Measurements from ENCODE around the gene CCDC194. TPM values are rescaled to one million over a fixed set of nuclear protein-coding genes. Genes with fewer than 3 reads are reported as not detected.

The CCDC194 gene
- total and polyA plus RNA-seq, 2 experiments from 2014 or later = not detected

- H2AFZ ChIP-seq = no peak overlapping the region
- no peaks in the 10 kb centered on the region for H3K36me3 ChIP-seq (replicated peaks; ENCODE audit: insufficient read depth, low read depth)
- H3K4me3 ChIP-seq = no peak overlapping the region
- peak; percentile 78 for DNase-seq (ENCODE audit: low spot score)
- H3K27ac ChIP-seq = no peak overlapping the region
- no peaks in the 10 kb centered on the region for H3K4me1 ChIP-seq (ENCODE audit: insufficient read depth)
- WGBS (ENCODE audit: low lambda C conversion rate, missing lambda C conversion rate) = 58% methylated on average over 17 of the region's 20 CpGs
- no peak overlapping the region for H3K4me2 ChIP-seq
- no peaks in the 10 kb centered on the region for H3K9me2 ChIP-seq (replicated peaks; ENCODE audit: insufficient read depth)
- peaks cover 9% of the 10 kb centered on the region for H3K27me3 ChIP-seq
- no peaks in the 10 kb centered on the region for H3K79me2 ChIP-seq
- H4K20me1 ChIP-seq (ENCODE audit: insufficient read depth, poor library complexity, severe bottlenecking) = no peaks in the 10 kb centered on the region
- H3K9me3 ChIP-seq (ENCODE audit: low read depth) = no peaks in the 10 kb centered on the region
- TF ChIP-seq CTCF (IDR thresholded peaks at IDR 0.05; ENCODE audit: poor library complexity) = peak; percentile 66
- no peak for TF ChIP-seq EZH2 (IDR thresholded peaks at IDR 0.05; ENCODE audit: borderline replicate concordance)
- no peak for TF ChIP-seq EZH2phosphoT487 (IDR thresholded peaks at IDR 0.05; ENCODE audit: low read depth, severe bottlenecking, unreplicated experiment)
Observed at GRCh38 chr19:17385878-17386611, 8.0 kb downstream of the CCDC194 start.

GRCh38 chr19:17380426-17381138 lies 13.4 kb downstream of the CCDC194 start:
- H3K27ac ChIP-seq = no peak overlapping the region
- no peaks in the 10 kb centered on the region for H3K9me2 ChIP-seq (replicated peaks; ENCODE audit: insufficient read depth)
- H3K4me1 ChIP-seq (ENCODE audit: insufficient read depth) = no peaks in the 10 kb centered on the region
- no peak for TF ChIP-seq EZH2phosphoT487 (IDR thresholded peaks at IDR 0.05; ENCODE audit: low read depth, severe bottlenecking, unreplicated experiment)
- no peak for TF ChIP-seq CTCF (IDR thresholded peaks at IDR 0.05; ENCODE audit: poor library complexity)
- no peak for TF ChIP-seq EZH2 (IDR thresholded peaks at IDR 0.05; ENCODE audit: borderline replicate concordance)
- no peaks in the 10 kb centered on the region for H3K36me3 ChIP-seq (replicated peaks; ENCODE audit: insufficient read depth, low read depth)
- no peak for DNase-seq (ENCODE audit: low spot score)
- H3K9me3 ChIP-seq (ENCODE audit: low read depth) = no peaks in the 10 kb centered on the region
- H3K4me3 ChIP-seq = no peak overlapping the region
- H2AFZ ChIP-seq = no peak overlapping the region
- no peaks in the 10 kb centered on the region for H4K20me1 ChIP-seq (ENCODE audit: insufficient read depth, poor library complexity, severe bottlenecking)
- no peak overlapping the region for H3K4me2 ChIP-seq
- no peaks in the 10 kb centered on the region for H3K27me3 ChIP-seq
- 96% methylated on average over 5 of the region's 5 CpGs for WGBS (ENCODE audit: low lambda C conversion rate, missing lambda C conversion rate)
- H3K79me2 ChIP-seq = no peaks in the 10 kb centered on the region

GRCh38 chr19:17379221-17379631 lies 14.8 kb downstream of the CCDC194 start:
- Histone ChIP-seq H3K36me3 (replicated peaks; ENCODE audit: insufficient read depth, low read depth) (no peaks in the 10 kb centered on the region), H2AFZ (no peak overlapping the region)
- TF ChIP-seq EZH2 (IDR thresholded peaks at IDR 0.05; ENCODE audit: borderline replicate concordance) (no peak), CTCF (IDR thresholded peaks at IDR 0.05; ENCODE audit: poor library complexity) (no peak), EZH2phosphoT487 (IDR thresholded peaks at IDR 0.05; ENCODE audit: low read depth, severe bottlenecking, unreplicated experiment) (no peak)

More at GRCh38 chr19:17379221-17379631, 14.8 kb downstream of the CCDC194 start:
- no peak for DNase-seq (ENCODE audit: low spot score)
- Histone ChIP-seq H3K27me3 (no peaks in the 10 kb centered on the region), H3K4me3 (no peak overlapping the region), H4K20me1 (ENCODE audit: insufficient read depth, poor library complexity, severe bottlenecking) (no peaks in the 10 kb centered on the region), H3K27ac (no peak overlapping the region), H3K4me1 (ENCODE audit: insufficient read depth) (no peaks in the 10 kb centered on the region), H3K4me2 (no peak overlapping the region), H3K9me2 (replicated peaks; ENCODE audit: insufficient read depth) (no peaks in the 10 kb centered on the region), H3K79me2 (no peaks in the 10 kb centered on the region), H3K9me3 (ENCODE audit: low read depth) (no peaks in the 10 kb centered on the region)
- WGBS (ENCODE audit: low lambda C conversion rate, missing lambda C conversion rate) = 38% methylated on average over 14 of the region's 14 CpGs
